CD14-positive monocyte (primary cell): ENCODE measurements around the gene HCFC2. TPM values are rescaled to one million over a fixed set of nuclear protein-coding genes. Genes with fewer than 3 reads are reported as not detected.

Experiments
- DNase-seq, 3 donors: peaks; one replicate each; pipeline ENCODE4 v3.0.0-alpha.2; 2011 to 2022
- H2AFZ ChIP-seq: 2 replicates; pipeline ENCODE4 v1.6.0; 2012; ENCODE audit warnings: mild to moderate bottlenecking, low read depth, low read length, inconsistent platforms; ENCODE audit not compliant: insufficient read depth, poor library complexity, severe bottlenecking
- H3K27ac ChIP-seq, 2 donors: 1 replicate in 1 of 2; 2 replicates in 1 of 2; pipeline ENCODE4 v1.5.1; 2012 to 2013; ENCODE audit warnings: low read length in 2 of 2, control low read depth in 1 of 2, inconsistent platforms in 1 of 2, low read depth in 1 of 2, mild to moderate bottlenecking in 1 of 2
- H3K27me3 ChIP-seq, 2 donors: one replicate each; pipeline versions ENCODE4 v1.6.0 to v1.6.1; 2011 to 2013; ENCODE audit warnings: low read length in 2 of 2; ENCODE audit not compliant: control insufficient read depth in 2 of 2, insufficient read depth in 2 of 2
- H3K36me3 ChIP-seq, 2 donors: replicated peaks in 1 of 2; 1 replicate in 1 of 2; 2 replicates in 1 of 2; pipeline versions ENCODE4 v1.5.1 to v1.6.1; 2012 to 2013; ENCODE audit warnings: low read length in 2 of 2, control low read depth in 1 of 2, inconsistent platforms in 1 of 2, mild to moderate bottlenecking in 1 of 2; ENCODE audit not compliant: insufficient read depth in 2 of 2, control insufficient read depth in 1 of 2
- H3K4me1 ChIP-seq, 2 donors: 1 replicate in 1 of 2; 2 replicates in 1 of 2; pipeline versions ENCODE4 v1.5.1 to v1.6.1; 2012 to 2013; ENCODE audit warnings: low read length in 2 of 2, control low read depth in 1 of 2, inconsistent platforms in 1 of 2, mild to moderate bottlenecking in 1 of 2, moderate library complexity in 1 of 2; ENCODE audit not compliant: insufficient read depth in 2 of 2, control insufficient read depth in 1 of 2
- H3K4me2 ChIP-seq: replicated peaks from 2 replicates; pipeline ENCODE3; 2012; ENCODE audit warnings: low read length, moderate library complexity, mild to moderate bottlenecking; ENCODE audit not compliant: poor library complexity, severe bottlenecking; ENCODE audit errors: extremely low read depth
- H3K4me3 ChIP-seq, 3 experiments: fragments of 200-600 bp in 1 of 3; sonication (generic) in 1 of 3; replicated peaks in 1 of 3; 1 replicate in 2 of 3; 2 replicates in 1 of 3; pipeline ENCODE4 v1.5.1; 2011 to 2013; ENCODE audit warnings: low read length in 3 of 3, mild to moderate bottlenecking in 3 of 3, control low read depth in 2 of 3, low read depth in 2 of 3, inconsistent platforms in 1 of 3, moderate library complexity in 1 of 3
- H3K79me2 ChIP-seq: 2 replicates; pipeline ENCODE4 v1.6.0; 2012; ENCODE audit warnings: mild to moderate bottlenecking, control low read depth, inconsistent platforms, low read length, moderate library complexity; ENCODE audit not compliant: insufficient read depth
- H3K9ac ChIP-seq: 2 replicates; pipeline ENCODE4 v1.6.0; 2017; ENCODE audit warnings: low read length, mild to moderate bottlenecking; ENCODE audit not compliant: insufficient read depth, poor library complexity, severe bottlenecking
- H3K9me3 ChIP-seq, 2 donors: replicated peaks in 1 of 2; 1 replicate in 1 of 2; 2 replicates in 1 of 2; pipeline versions ENCODE4 v1.5.1 to v1.6.1; 2012 to 2013; ENCODE audit warnings: low read length in 2 of 2, control low read depth in 1 of 2; ENCODE audit not compliant: control insufficient read depth in 1 of 2, insufficient read depth in 1 of 2
- H4K20me1 ChIP-seq: 2 replicates; pipeline ENCODE4 v1.6.0; 2012; ENCODE audit warnings: mild to moderate bottlenecking, low read length, control low read depth, moderate library complexity; ENCODE audit not compliant: insufficient read depth
- H3K27ac Mint-ChIP-seq, 7 donors: one replicate each; pipeline ENCODE4 v1.8.0; 2020; ENCODE audit warnings: mild to moderate bottlenecking in 7 of 7, mixed read lengths in 7 of 7, moderate library complexity in 6 of 7, inconsistent platforms in 2 of 7
- H3K27me3 Mint-ChIP-seq, 3 donors: one replicate each; pipeline ENCODE4 v1.8.0; 2021 to 2022; ENCODE audit warnings: low read depth in 3 of 3, mild to moderate bottlenecking in 3 of 3, mixed read lengths in 3 of 3, moderate library complexity in 3 of 3, inconsistent platforms in 1 of 3
- H3K36me3 Mint-ChIP-seq, 2 donors: one replicate each; pipeline ENCODE4 v1.8.0; 2020; ENCODE audit warnings: mixed read lengths in 2 of 2, inconsistent platforms in 1 of 2, mild to moderate bottlenecking in 1 of 2
- H3K4me1 Mint-ChIP-seq: one replicate; pipeline ENCODE4 v1.8.0; 2020; ENCODE audit warnings: mild to moderate bottlenecking, mixed read lengths
- H3K4me3 Mint-ChIP-seq, 2 donors: one replicate each; pipeline ENCODE4 v1.8.0; 2020; ENCODE audit warnings: mild to moderate bottlenecking in 2 of 2, mixed read lengths in 2 of 2, moderate library complexity in 1 of 2
- H3K9me3 Mint-ChIP-seq, 7 donors: one replicate each; pipeline ENCODE4 v1.8.0; 2020 to 2022; ENCODE audit warnings: mixed read lengths in 7 of 7, mild to moderate bottlenecking in 6 of 7, moderate library complexity in 6 of 7, inconsistent platforms in 2 of 7
- whole genome bisulfite sequencing: methylation state at CpG from one replicate; pipeline ENCODE4 v1.1.5; 2013; ENCODE audit warnings: missing lambda C conversion rate; ENCODE audit not compliant: insufficient coverage; 5-methylcytosine and 5-hydroxymethylcytosine counted together
- intact Hi-C, 2 donors: fragments of 100-400 bp; cut with micrococcal nuclease; formaldehyde crosslinking; loops; one replicate each; pipeline versions ENCODE4 v1.15.0 to v1.15.1; 2023
- polyA plus RNA-seq, 3 donors: library from polyadenylated mRNA; depleted of rRNA in 1 of 3; unstranded in 2 of 3; stranded (reverse) in 1 of 3; fragments of 300-500 nt in 2 of 3; fragments of >200 nt in 1 of 3; fragmentation: Illumina TruSeq in 2 of 3; gene quantifications; 1 replicate in 2 of 3; 2 replicates in 1 of 3; pipeline ENCODE4 v1.2.3, GENCODE V29; 2012 to 2021
- TF ChIP-seq, protein P1 (sequence below): fragments of 200-600 bp; IDR thresholded peaks from one replicate; pipeline ENCODE4 v1.8.0; 2022; ENCODE audit warnings: antibody characterized with exemption, mild to moderate bottlenecking

HCFC2 gene
- polyA plus RNA-seq, 3 donors: 3.3 to 8.7 (median 4.3) TPM

DNA sequence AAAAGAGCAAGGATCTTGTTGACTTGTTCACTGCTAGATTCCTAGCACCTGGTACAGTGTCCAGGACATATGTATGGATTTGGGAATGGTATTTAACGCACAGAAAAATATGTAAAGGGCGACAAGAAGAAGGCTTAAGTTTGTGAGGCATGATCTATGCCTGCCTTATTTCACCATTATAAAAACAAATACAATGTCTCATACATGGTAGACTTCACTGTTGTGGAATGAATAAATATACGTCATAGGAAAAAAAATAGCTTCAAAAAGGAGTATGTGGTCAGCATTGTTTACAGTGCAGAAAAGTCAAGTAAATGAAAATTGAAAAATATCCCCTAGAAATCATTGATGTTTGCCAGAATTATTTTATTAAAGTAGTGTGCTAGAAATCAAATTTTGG, 30.0 kb downstream of the HCFC2 start:
- no peaks in the 10 kb centered on the region for H3K27me3 Mint-ChIP-seq
- H3K27me3 ChIP-seq: no peaks in the 10 kb centered on the region
- no CpG with 5 or more reads among the region's 3 CpGs for WGBS
- H3K79me2 ChIP-seq: no peaks in the 10 kb centered on the region
- H3K36me3 ChIP-seq: peaks cover 84 to 97% of the 10 kb centered on the region in 2 donors
- H3K27ac Mint-ChIP-seq: no peak overlapping the region
- H3K4me3 ChIP-seq: no peak overlapping the region
- no peaks in the 10 kb centered on the region for H4K20me1 ChIP-seq
- H3K27ac ChIP-seq: no peak overlapping the region
- TF ChIP-seq, protein P1, sequence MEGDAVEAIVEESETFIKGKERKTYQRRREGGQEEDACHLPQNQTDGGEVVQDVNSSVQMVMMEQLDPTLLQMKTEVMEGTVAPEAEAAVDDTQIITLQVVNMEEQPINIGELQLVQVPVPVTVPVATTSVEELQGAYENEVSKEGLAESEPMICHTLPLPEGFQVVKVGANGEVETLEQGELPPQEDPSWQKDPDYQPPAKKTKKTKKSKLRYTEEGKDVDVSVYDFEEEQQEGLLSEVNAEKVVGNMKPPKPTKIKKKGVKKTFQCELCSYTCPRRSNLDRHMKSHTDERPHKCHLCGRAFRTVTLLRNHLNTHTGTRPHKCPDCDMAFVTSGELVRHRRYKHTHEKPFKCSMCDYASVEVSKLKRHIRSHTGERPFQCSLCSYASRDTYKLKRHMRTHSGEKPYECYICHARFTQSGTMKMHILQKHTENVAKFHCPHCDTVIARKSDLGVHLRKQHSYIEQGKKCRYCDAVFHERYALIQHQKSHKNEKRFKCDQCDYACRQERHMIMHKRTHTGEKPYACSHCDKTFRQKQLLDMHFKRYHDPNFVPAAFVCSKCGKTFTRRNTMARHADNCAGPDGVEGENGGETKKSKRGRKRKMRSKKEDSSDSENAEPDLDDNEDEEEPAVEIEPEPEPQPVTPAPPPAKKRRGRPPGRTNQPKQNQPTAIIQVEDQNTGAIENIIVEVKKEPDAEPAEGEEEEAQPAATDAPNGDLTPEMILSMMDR: no peak
- H3K9me3 ChIP-seq: no peaks in the 10 kb centered on the region
- no peak for DNase-seq
- no peak overlapping the region for H3K4me3 Mint-ChIP-seq
- H3K36me3 Mint-ChIP-seq: peaks cover 76 to 81% of the 10 kb centered on the region in 2 donors
- H3K4me2 ChIP-seq: no peak overlapping the region
- no peaks in the 10 kb centered on the region for H3K4me1 ChIP-seq
- H3K9me3 Mint-ChIP-seq: no peaks in the 10 kb centered on the region
- intact Hi-C loops: no loop called here
- no peak overlapping the region for H2AFZ ChIP-seq
- no peak overlapping the region for H3K9ac ChIP-seq
- H3K4me1 Mint-ChIP-seq: no peaks in the 10 kb centered on the region

DNA sequence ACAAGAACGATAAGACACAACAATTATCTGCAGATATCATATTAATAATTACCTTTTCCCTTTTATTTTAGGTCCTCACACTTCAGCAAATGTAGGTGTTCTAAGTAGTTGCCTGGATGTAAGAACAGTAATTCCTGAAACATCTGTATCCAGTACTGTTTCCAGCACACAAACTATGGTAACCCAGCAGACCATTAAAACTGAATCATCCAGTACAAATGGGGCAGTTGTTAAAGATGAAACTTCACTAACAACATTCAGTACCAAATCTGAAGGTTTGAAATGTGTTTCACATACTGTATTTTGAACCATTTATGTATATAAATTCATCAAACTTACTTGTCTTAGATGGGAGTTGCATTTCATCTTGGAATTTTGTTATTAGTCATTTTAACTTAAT, 31.0 kb downstream of the HCFC2 start:
- TF ChIP-seq, protein P1: no peak
- Histone ChIP-seq H3K9ac (no peak overlapping the region), H3K9me3 (no peaks in the 10 kb centered on the region), H3K4me1 (no peaks in the 10 kb centered on the region), H3K79me2 (no peaks in the 10 kb centered on the region), H4K20me1 (no peaks in the 10 kb centered on the region), H2AFZ (no peak overlapping the region), H3K27ac (no peak overlapping the region), H3K4me3 (no peak overlapping the region), H3K27me3 (no peaks in the 10 kb centered on the region), H3K36me3 (peaks cover 92 to 97% of the 10 kb centered on the region in 2 donors), H3K4me2 (no peak overlapping the region)
- Mint-ChIP-seq H3K4me3 (no peak overlapping the region), H3K27ac (no peak overlapping the region), H3K4me1 (no peaks in the 10 kb centered on the region), H3K27me3 (no peaks in the 10 kb centered on the region), H3K9me3 (no peaks in the 10 kb centered on the region), H3K36me3 (peaks cover 70 to 79% of the 10 kb centered on the region in 2 donors)
- DNase-seq: no peak
- intact Hi-C loops: no loop called here
- WGBS: no CpG with 5 or more reads among the region's 1 CpG
